ENCODE data around the gene GPM6B. TPM values are rescaled to one million over a fixed set of nuclear protein-coding genes. Genes with fewer than 3 reads are reported as not detected.

The GPM6B gene
- total and polyA plus RNA-seq, 2 experiments from 2014 or later: 82.6 to 95.4 TPM

DNA sequence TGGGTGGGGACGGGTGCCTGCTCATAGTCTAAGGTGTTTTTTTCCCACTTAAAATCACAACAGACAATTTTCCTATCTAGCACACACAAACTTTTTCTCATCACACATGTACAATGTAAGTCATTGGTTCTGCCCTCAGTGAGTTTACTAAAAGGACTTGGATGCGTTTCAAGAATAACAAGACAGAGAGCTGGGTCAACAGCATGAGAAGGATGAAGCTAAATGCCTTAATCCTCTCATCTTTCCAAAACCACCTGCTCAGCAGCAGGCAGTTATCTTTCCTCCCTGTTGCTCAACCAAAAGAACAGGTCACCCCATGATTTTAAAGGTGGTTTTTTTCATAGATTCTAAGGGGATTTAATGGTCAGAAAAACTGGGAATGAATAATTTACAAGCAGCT lies 42.2 kb downstream of the GPM6B start:
- TF ChIP-seq CREB1 (CRISPR knock-in tag; IDR thresholded peaks at IDR 0.05; ENCODE audit: low read depth): no peak
- Histone ChIP-seq H3K79me2 (replicated peaks; ENCODE audit: insufficient read depth) (no peaks in the 10 kb centered on the region), H3K27me3 (ENCODE audit: insufficient read depth) (no peaks in the 10 kb centered on the region), H4K20me1 (replicated peaks; ENCODE audit: insufficient read depth) (no peaks in the 10 kb centered on the region), H3K36me3 (ENCODE audit: insufficient read depth) (0 out of 2 replicates have a peak, but pooled peaks cover 5% of the 10 kb centered on the region), H3K4me2 (no peak overlapping the region), H3K27ac (ENCODE audit: low read depth) (no peak overlapping the region), H3K4me1 (ENCODE audit: insufficient read depth) (no peaks in the 10 kb centered on the region), H3F3A (replicated peaks; ENCODE audit: low read depth) (no peaks in the 10 kb centered on the region), H2AFZ (no peak overlapping the region), H3K9me2 (ENCODE audit: insufficient read depth) (no peaks in the 10 kb centered on the region), H3K4me3 (no peak overlapping the region)
- DNase-seq (ENCODE audit: low spot score) (no peak), ATAC-seq (no peak)
- H3K4me3 Mint-ChIP-seq: no peak overlapping the region
- H3K9me3 Mint-ChIP-seq: no peaks in the 10 kb centered on the region; the same call in 2 of the 3 replicates
- peaks cover 7% of the 10 kb centered on the region; the same call in 2 of the 3 replicates for H3K4me1 Mint-ChIP-seq
- H3K27ac Mint-ChIP-seq: 0 out of 2 replicates have a peak overlapping the region, but pooled peaks have one; percentile 5
- peaks cover 53% of the 10 kb centered on the region for H3K36me3 Mint-ChIP-seq (ENCODE audit: low read depth)
- H3K27me3 Mint-ChIP-seq (ENCODE audit: insufficient read depth, low read depth, poor library complexity): no peaks in the 10 kb centered on the region

DNA sequence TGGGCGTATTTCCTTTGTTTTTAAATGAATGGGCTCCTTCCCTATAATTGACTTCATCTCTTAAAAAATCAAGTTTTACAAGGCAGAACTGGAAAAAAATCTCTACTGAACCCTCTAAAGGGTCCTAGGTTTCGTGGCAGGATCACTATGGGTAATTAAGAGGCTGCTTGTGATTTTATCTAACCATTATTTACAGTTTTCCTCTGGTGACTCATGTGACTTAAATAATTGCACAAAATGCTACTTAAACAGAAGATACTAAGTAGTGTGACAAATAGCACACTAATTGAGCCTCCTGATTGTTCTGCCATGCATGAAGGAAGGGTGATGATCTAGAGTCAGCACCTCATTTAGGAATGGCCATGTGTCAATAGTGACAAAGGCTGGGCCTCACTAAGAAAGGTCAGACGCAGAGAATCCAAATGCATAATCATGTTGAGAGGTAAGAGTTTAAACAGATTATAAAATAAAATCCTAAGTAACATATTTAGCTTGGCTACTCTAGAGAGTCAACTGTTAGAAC lies 46.8 kb downstream of the GPM6B start:
- Histone ChIP-seq H3K4me1 (ENCODE audit: insufficient read depth) (no peaks in the 10 kb centered on the region), H3K27me3 (ENCODE audit: insufficient read depth) (no peaks in the 10 kb centered on the region), H3K9me2 (ENCODE audit: insufficient read depth) (no peaks in the 10 kb centered on the region), H3K4me3 (no peak overlapping the region), H3K4me2 (no peak overlapping the region), H3K36me3 (ENCODE audit: insufficient read depth) (peaks cover 6% of the 10 kb centered on the region; the same call in 1 of the 2 replicates), H2AFZ (no peak overlapping the region), H3K79me2 (replicated peaks; ENCODE audit: insufficient read depth) (no peaks in the 10 kb centered on the region), H4K20me1 (replicated peaks; ENCODE audit: insufficient read depth) (no peaks in the 10 kb centered on the region), H3F3A (replicated peaks; ENCODE audit: low read depth) (no peaks in the 10 kb centered on the region), H3K27ac (ENCODE audit: low read depth) (no peak overlapping the region)
- Mint-ChIP-seq H3K4me3 (no peak overlapping the region), H3K27ac (no peak overlapping the region), H3K36me3 (ENCODE audit: low read depth) (peaks cover 76% of the 10 kb centered on the region), H3K9me3 (peaks cover 3% of the 10 kb centered on the region; the same call in 1 of the 3 replicates), H3K4me1 (peaks cover 10% of the 10 kb centered on the region; the same call in 2 of the 3 replicates), H3K27me3 (ENCODE audit: insufficient read depth, low read depth, poor library complexity) (peaks cover 5% of the 10 kb centered on the region)
- DNase-seq (ENCODE audit: low spot score) (no peak), ATAC-seq (no peak)
- TF ChIP-seq, protein P1, sequence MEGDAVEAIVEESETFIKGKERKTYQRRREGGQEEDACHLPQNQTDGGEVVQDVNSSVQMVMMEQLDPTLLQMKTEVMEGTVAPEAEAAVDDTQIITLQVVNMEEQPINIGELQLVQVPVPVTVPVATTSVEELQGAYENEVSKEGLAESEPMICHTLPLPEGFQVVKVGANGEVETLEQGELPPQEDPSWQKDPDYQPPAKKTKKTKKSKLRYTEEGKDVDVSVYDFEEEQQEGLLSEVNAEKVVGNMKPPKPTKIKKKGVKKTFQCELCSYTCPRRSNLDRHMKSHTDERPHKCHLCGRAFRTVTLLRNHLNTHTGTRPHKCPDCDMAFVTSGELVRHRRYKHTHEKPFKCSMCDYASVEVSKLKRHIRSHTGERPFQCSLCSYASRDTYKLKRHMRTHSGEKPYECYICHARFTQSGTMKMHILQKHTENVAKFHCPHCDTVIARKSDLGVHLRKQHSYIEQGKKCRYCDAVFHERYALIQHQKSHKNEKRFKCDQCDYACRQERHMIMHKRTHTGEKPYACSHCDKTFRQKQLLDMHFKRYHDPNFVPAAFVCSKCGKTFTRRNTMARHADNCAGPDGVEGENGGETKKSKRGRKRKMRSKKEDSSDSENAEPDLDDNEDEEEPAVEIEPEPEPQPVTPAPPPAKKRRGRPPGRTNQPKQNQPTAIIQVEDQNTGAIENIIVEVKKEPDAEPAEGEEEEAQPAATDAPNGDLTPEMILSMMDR (conservative IDR thresholded peaks at IDR 0.05; ENCODE audit: low read depth in 2 of 2): no peak
- TF ChIP-seq JUNB (IDR thresholded peaks at IDR 0.05; ENCODE audit: unreplicated experiment): no peak
- no peak for TF ChIP-seq POLR2AphosphoS5 (IDR thresholded peaks at IDR 0.05; ENCODE audit: low read depth)
- no peak for TF ChIP-seq EZH2 (IDR thresholded peaks at IDR 0.05; ENCODE audit: low read depth, unreplicated experiment)
- no peak for TF ChIP-seq ZNF462 (CRISPR knock-in tag; IDR thresholded peaks at IDR 0.05)

Data from GM23338 (cell line).